NB4 (cell line): Measurements from ENCODE around the gene APOC3.

ENCODE experiments used
- DNase-seq: peaks from one replicate; pipeline ENCODE4 v3.0.0; 2010; ENCODE audit warnings: low read depth
- H3K4me3 ChIP-seq: one replicate; pipeline ENCODE4 v1.5.1; 2011; ENCODE audit warnings: mild to moderate bottlenecking, low read depth, low read length, moderate library complexity
- MYC ChIP-seq: IDR thresholded peaks from 2 replicates; pipeline ENCODE4 v1.6.1; 2011; ENCODE audit warnings: low read depth, low read length
- POLR2A ChIP-seq: IDR thresholded peaks from 2 replicates; pipeline ENCODE4 v1.6.1; 2011; ENCODE audit warnings: mild to moderate bottlenecking; ENCODE audit not compliant: insufficient read length; ENCODE audit errors: extremely low read depth
- TF ChIP-seq, protein P1 (sequence below): IDR thresholded peaks from one replicate; pipeline ENCODE4 v1.5.1; 2012; ENCODE audit warnings: low read depth, low read length
- TF ChIP-seq, protein P2 (sequence below): IDR thresholded peaks from 2 replicates; pipeline ENCODE4 v1.6.1; 2011; ENCODE audit warnings: low read depth, low read length

Gene APOC3

DNA sequence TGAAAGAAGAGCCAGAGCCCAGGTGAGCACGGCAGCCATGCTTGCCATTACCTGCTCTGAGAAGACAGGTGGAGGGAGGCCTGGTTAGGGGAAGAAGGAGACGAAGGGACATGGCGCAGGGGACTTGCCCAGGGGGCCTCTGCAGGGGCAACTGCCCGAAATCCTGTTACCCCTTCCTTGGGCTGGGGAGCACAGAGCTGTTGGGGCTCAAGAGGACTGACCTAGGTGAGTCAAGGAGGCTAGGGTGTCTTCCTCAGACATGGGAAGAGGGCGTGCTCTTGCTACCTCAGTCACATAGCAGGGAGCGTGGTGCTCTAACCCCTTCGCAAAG, 37.9 kb upstream of the APOC3 start, which contains the start of gene APOA5:
TSS of gene APOA5 (minus strand) at position 67 of the 331 bp plus-strand sequence. CDS start at position 48, 19 bp downstream.
- DNase-seq = no peak
- TF ChIP-seq POLR2A = no peak
- no peak for TF ChIP-seq MYC
- TF ChIP-seq, protein P1, sequence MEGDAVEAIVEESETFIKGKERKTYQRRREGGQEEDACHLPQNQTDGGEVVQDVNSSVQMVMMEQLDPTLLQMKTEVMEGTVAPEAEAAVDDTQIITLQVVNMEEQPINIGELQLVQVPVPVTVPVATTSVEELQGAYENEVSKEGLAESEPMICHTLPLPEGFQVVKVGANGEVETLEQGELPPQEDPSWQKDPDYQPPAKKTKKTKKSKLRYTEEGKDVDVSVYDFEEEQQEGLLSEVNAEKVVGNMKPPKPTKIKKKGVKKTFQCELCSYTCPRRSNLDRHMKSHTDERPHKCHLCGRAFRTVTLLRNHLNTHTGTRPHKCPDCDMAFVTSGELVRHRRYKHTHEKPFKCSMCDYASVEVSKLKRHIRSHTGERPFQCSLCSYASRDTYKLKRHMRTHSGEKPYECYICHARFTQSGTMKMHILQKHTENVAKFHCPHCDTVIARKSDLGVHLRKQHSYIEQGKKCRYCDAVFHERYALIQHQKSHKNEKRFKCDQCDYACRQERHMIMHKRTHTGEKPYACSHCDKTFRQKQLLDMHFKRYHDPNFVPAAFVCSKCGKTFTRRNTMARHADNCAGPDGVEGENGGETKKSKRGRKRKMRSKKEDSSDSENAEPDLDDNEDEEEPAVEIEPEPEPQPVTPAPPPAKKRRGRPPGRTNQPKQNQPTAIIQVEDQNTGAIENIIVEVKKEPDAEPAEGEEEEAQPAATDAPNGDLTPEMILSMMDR = no peak
- TF ChIP-seq, protein P2, sequence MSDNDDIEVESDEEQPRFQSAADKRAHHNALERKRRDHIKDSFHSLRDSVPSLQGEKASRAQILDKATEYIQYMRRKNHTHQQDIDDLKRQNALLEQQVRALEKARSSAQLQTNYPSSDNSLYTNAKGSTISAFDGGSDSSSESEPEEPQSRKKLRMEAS = no peak
- H3K4me3 ChIP-seq = no peak within 1 kb of the TSS

DNA sequence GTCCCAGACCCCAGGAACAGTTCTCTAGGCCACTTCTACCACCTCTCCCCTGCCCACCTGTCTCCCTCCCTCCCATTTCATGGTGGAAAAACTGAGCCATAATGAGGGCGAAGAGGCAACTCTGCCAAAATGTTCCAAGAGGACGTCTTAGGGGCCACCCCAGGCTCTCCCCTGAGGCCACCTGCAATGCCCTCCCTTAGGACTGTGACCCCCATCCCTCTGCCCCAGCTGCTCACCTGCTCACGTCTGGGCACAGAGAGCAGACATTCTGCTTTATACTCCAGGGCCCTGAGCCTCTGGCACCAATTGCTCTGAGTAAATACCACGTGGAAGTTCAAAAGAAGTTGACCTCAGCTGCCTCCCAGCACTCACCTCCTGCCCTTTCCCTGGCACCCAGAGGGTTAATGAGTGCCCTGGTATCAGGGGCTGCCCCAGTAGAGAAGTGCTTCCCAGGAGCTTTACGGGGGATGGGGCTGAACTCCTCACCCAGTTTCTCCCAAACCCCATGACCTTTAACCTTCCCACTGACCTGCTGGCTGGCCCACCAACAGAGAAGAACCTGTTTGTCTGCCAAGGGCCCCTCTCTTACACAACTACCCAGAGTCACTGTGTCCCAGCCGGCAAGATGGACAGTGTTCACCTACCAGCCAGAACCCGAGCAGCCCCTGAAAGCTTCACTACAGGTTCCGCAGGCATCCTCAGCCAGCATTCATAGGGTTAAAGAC, 37.4 kb upstream of the APOC3 start:
- TF ChIP-seq, protein P2 = no peak
- TF ChIP-seq, protein P1 = no peak
- TF ChIP-seq MYC (no peak), POLR2A (no peak)
- DNase-seq = no peak
- no peak overlapping the region for H3K4me3 ChIP-seq

DNA sequence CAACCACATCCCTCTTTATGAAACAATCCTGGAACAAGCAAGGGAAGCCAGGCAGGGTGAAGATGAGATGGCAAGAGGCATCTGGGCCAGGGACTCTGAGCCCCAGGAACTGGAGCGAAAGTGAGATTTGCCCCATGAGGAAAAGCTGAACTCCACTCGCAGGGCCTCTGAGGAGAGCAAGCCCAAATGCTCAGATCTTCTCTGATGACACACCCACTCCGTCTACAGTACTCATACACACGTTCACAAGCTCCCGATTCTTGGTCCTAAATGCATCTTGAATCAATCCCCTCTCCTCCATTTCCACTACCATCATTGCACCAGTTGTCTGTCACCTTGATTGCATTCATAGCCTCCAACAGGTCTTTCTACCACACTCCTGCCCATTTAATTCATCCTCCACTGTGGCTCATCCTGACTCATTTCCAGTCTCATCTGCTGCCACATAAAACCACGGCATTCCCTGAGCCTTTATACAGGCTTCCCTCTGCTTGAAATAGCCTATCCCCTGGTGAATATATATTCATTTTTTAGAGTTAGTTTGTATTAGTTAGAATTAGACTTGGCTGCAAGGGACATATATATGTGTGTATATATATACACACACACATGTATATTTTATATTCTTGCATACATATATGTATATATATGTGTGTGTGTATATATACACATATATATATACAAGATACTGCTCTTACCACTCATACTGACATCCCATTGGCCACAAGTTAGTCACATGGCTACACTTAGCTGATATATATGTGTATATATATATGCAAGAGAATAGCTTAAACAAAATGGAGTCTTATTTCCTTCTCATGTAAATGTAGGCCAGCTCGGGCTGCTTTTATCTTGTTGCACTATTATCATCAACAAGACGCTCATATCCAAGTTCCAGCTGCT, 36.6 kb upstream of the APOC3 start:
- no peak for DNase-seq
- no peak overlapping the region for H3K4me3 ChIP-seq
- TF ChIP-seq POLR2A (no peak), MYC (no peak)
- TF ChIP-seq, protein P2 = no peak
- TF ChIP-seq, protein P1 = no peak

DNA sequence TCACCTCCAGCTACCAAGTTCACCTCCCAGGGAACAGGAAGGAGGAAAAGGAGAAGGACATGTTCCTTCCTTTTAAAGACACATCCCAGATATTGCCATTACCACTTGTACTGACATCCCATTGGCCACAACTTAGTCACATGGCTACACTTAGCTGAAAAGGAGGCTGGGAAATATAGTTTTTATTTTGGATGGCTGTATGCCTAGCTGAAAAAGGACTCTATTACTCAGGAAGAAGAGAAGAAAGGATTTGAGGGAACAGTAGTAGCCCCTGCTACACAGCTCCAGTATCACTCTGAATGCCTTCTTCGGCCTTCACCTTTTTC, 36.0 kb upstream of the APOC3 start:
- TF ChIP-seq POLR2A (no peak), MYC (no peak)
- TF ChIP-seq, protein P2 = peak; percentile 41; the same call in 1 of the 2 replicates
- TF ChIP-seq, protein P1 = no peak

DNA sequence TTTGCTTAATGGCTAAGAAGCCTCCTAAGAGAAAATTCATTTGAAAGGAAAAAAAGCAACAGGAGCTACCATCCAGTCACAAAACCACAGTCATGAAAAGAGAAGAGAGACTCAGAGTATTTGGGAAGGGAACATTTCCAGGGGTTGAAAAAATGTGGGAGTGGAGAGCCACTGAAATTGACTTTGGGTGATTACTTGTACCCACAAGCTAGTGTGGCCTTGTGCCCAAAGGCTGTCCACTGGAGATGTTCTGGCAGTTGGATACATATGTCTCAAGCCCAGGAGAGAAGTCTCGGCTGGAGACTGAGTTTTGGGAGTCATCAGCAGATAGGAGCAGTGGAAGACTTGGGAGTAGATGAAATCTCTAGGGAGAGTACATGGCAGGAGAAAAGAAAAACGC, 34.9 kb upstream of the APOC3 start:
- no peak for DNase-seq

More for the DNA sequence above, 36.0 kb upstream of the APOC3 start:
- no peak overlapping the region for H3K4me3 ChIP-seq
- DNase-seq = peak; percentile 50

More for the DNA sequence above, 34.9 kb upstream of the APOC3 start:
- H3K4me3 ChIP-seq = no peak overlapping the region
- TF ChIP-seq POLR2A = no peak
- TF ChIP-seq, protein P2 = no peak
- no peak for TF ChIP-seq MYC
- TF ChIP-seq, protein P1 = no peak
